Activated CD8-positive, alpha-beta memory T cell treated with anti-CD3 and anti-CD28 coated beads, Interleukin-2, amount 50 U/mL, for 4 hours (primary cell): ENCODE results near the gene ZNF550.
A peak's percentile ranks its signal among the peaks of the same experiment; 100 is the strongest.
"Not testable (repeated sequence)": the region's sequence is repeated elsewhere in the genome, so short reads cannot be mapped to it uniquely, and the experiment has no call there.

Source experiments
- DNase-seq: peaks from one replicate; pipeline ENCODE4 v3.0.0-alpha.2; 2020

Gene ZNF550

GRCh38 chr19:57527136-57527881 is 32.4 kb downstream of the ZNF550 start, which contains the start of gene ZNF549:
Gene ZNF549 (plus strand): TSS chr19:57527356. CDS start chr19:57527574, 218 bp downstream.
- DNase-seq, result peak; percentile 82

- not testable (repeated sequence) for DNase-seq
Observed at GRCh38 chr19:57518021-57518420, 41.6 kb downstream of the ZNF550 start.

- no peak for DNase-seq
Observed at GRCh38 chr19:57515255-57515654, 44.4 kb downstream of the ZNF550 start.

GRCh38 chr19:57512845-57513244 is 46.8 kb downstream of the ZNF550 start:
- no peak for DNase-seq

- no peak for DNase-seq
Observed at GRCh38 chr19:57511484-57511883, 48.2 kb downstream of the ZNF550 start.

GRCh38 chr19:57506163-57506562 is 53.5 kb downstream of the ZNF550 start:
- no peak for DNase-seq

GRCh38 chr19:57500400-57500799 is 59.3 kb downstream of the ZNF550 start:
- not testable (repeated sequence) for DNase-seq

GRCh38 chr19:57499680-57500395 is 59.8 kb downstream of the ZNF550 start, which contains the start of gene ZNF773:
Gene ZNF773 (plus strand): TSS chr19:57499938. CDS start chr19:57500081, 143 bp downstream.
- DNase-seq, result peak; percentile 98

GRCh38 chr19:57499332-57499679 is 60.4 kb downstream of the ZNF550 start:
- not testable (repeated sequence) for DNase-seq

GRCh38 chr19:57488299-57488644 is 71.4 kb downstream of the ZNF550 start:
- not testable (repeated sequence) for DNase-seq

- DNase-seq, result peak; percentile 95
Observed at GRCh38 chr19:57487477-57488298, 72.0 kb downstream of the ZNF550 start, which contains the start of gene ZNF419. Gene ZNF419 (plus strand): TSS chr19:57487750. CDS start chr19:57487951, 201 bp downstream.
